HepG2 (cell line): ENCODE data around the gene GPR62. TPM values are rescaled to one million over a fixed set of nuclear protein-coding genes. Genes with fewer than 3 reads are reported as not detected.

Experiments
- AGO1 ChIP-seq: fragments of 200-400 bp; formaldehyde crosslinking; IDR thresholded peaks from 2 replicates; pipeline ENCODE4 v1.6.1; 2017; ENCODE audit warnings: mild to moderate bottlenecking, low read depth, low read length, moderate library complexity; ENCODE audit not compliant: poor library complexity, severe bottlenecking
- ARID2 ChIP-seq: sonication (generic); formaldehyde crosslinking; IDR thresholded peaks from 2 replicates; pipeline ENCODE4 v1.8.1; 2022; ENCODE audit warnings: mild to moderate bottlenecking, missing genetic modification reagents, borderline replicate concordance
- BRD4 ChIP-seq: sonication (generic); formaldehyde crosslinking; IDR thresholded peaks from 2 replicates; pipeline ENCODE4 v1.4.0; 2020; ENCODE audit warnings: missing genetic modification reagents
- IKZF4 ChIP-seq: sonication (generic); formaldehyde crosslinking; IDR thresholded peaks from 2 replicates; pipeline ENCODE4 v1.5.1; 2020; ENCODE audit warnings: borderline replicate concordance, mild to moderate bottlenecking, low read depth, missing genetic modification reagents; ENCODE audit errors: not compliant biosample characterization
- MBD4 ChIP-seq: IDR thresholded peaks from 2 replicates; pipeline ENCODE4 v1.6.1; 2012; ENCODE audit warnings: low read length, inconsistent platforms, borderline replicate concordance
- POLR2AphosphoS2 ChIP-seq: IDR thresholded peaks from 2 replicates; pipeline ENCODE4 v1.6.1; 2011; ENCODE audit warnings: low read depth, low read length, improper control_type of control experiment
- RFX1 ChIP-seq: fragments of 450-650 bp; IDR thresholded peaks from 2 replicates; pipeline ENCODE4 v1.6.1; 2017
- SMAD1 ChIP-seq: sonication (generic); formaldehyde crosslinking; IDR thresholded peaks from 2 replicates; pipeline ENCODE4 v1.4.0; 2020; ENCODE audit warnings: missing genetic modification reagents, low read depth, mild to moderate bottlenecking, borderline replicate concordance
- SMARCC2 ChIP-seq: fragments of 450-650 bp; IDR thresholded peaks from 2 replicates; pipeline ENCODE4 v1.6.1; 2017; ENCODE audit warnings: antibody characterized with exemption, mild to moderate bottlenecking
- TARDBP ChIP-seq: sonication (generic); formaldehyde crosslinking; IDR thresholded peaks from 2 replicates; pipeline ENCODE4 v1.8.0; 2022; ENCODE audit warnings: mild to moderate bottlenecking, missing genetic modification reagents
- TBX3 ChIP-seq: fragments of 450-650 bp; IDR thresholded peaks from 2 replicates; pipeline ENCODE4 v1.6.1; 2017; ENCODE audit warnings: antibody characterized with exemption, mild to moderate bottlenecking, inconsistent platforms, borderline replicate concordance
- ZNF367 ChIP-seq: sonication (generic); formaldehyde crosslinking; IDR thresholded peaks from 2 replicates; pipeline ENCODE4 v1.4.0; 2020; ENCODE audit warnings: missing genetic modification reagents, borderline replicate concordance
- ZNF629 ChIP-seq: sonication (generic); formaldehyde crosslinking; conservative IDR thresholded peaks from 2 replicates; pipeline ENCODE4 v1.5.0; 2020; ENCODE audit warnings: missing genetic modification reagents
- ZNF7 ChIP-seq: IDR thresholded peaks from 2 replicates; pipeline ENCODE4 v1.6.1; 2016; ENCODE audit warnings: missing biosample characterization, missing genetic modification reagents
- polyA plus RNA-seq, 8 experiments: library from polyadenylated mRNA; depleted of rRNA in 3 of 8; stranded (reverse) in 7 of 8; unstranded in 1 of 8; fragments of >200 nt; fragmentation: Illumina TruSeq in 4 of 8; extraction: Trizol in 4 of 8; gene quantifications; 2 replicates each; pipeline versions ENCODE4 v1.2.1 to v1.2.3, GENCODE V29; 2011 to 2016; ENCODE audit warnings: low read depth in 4 of 8, missing spikeins in 1 of 8, mixed read lengths in 1 of 8; ENCODE audit not compliant: insufficient read depth in 1 of 8
- total RNA-seq, 5 experiments: library from RNA; depleted of rRNA; stranded (reverse); fragments of >200 nt; fragmentation: Illumina TruSeq; extraction: Trizol; gene quantifications; 2 replicates each; pipeline ENCODE4 v1.2.3, GENCODE V29; 2016; ENCODE audit warnings: low read depth in 1 of 5
- TF ChIP-seq, protein P1 (sequence below): sonication (generic); formaldehyde crosslinking; IDR thresholded peaks from 2 replicates; pipeline ENCODE4 v1.4.0; 2020; ENCODE audit warnings: mild to moderate bottlenecking, missing genetic modification reagents, borderline replicate concordance
- TF ChIP-seq, protein P2 (sequence below): sonication (generic); formaldehyde crosslinking; IDR thresholded peaks from 2 replicates; pipeline ENCODE4 v1.8.1; 2023; ENCODE audit warnings: mild to moderate bottlenecking, moderate library complexity, missing genetic modification reagents
- TF ChIP-seq, protein P3 (sequence below): sonication (generic); formaldehyde crosslinking; IDR thresholded peaks from 2 replicates; pipeline ENCODE4 v1.9.0; 2022; ENCODE audit warnings: low read depth, missing genetic modification reagents
- TF ChIP-seq, protein P4 (sequence below), 2 experiments: sonication (generic) in 1 of 2; formaldehyde crosslinking in 1 of 2; IDR thresholded peaks; 2 replicates each; pipeline versions ENCODE4 v1.6.1 to v1.9.0; 2014 to 2022; ENCODE audit warnings: antibody characterized with exemption in 1 of 2, borderline replicate concordance in 1 of 2, inconsistent platforms in 1 of 2, low read depth in 1 of 2, missing genetic modification reagents in 1 of 2

Gene GPR62
- total and polyA plus RNA-seq, 2 of the 13 experiments (the other 11 are each of a cell fraction or from before 2014, with no cell fraction given) = not detected

DNA sequence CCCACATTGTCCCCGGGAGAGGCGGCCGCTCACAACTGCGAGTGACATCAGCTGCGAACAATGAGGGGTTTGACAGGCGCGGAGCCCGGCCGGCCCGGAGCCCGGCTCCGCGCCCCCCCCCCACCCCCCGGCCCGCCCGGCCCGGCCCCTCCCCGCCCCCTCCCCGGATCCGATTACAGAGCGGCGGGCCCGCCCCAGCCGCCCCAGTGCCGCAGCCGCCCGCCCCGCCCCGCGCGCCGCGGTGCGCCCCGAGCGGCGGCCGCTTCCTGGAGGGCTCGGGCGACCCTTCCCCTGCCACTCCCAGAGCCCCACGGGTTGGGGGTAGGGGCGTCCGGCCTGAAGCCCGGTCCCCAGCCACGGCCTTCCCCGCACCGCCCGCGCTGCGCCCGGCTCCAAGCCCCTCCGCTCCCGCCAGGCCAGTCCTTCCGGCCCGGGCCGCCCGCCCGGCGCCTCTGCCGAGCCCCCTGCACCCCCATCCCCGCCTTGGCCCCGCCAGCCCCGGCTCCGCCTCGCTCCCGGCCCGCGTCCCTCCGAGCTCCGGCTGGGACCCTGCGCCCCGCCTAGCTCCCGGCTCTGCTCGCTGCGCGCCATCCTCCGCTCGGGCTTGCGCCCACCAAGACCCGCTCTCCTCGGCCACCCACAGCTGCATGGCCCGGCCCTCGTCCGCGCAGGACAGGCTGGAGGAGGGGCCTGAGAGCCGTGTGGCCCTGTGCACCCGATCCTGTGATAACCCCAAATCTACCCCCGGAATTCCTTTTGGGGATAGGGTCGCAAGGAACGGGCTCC is 12.4 kb downstream of the GPR62 start, which contains the start of gene PCBP4 (continued):
- TF ChIP-seq, protein P1, sequence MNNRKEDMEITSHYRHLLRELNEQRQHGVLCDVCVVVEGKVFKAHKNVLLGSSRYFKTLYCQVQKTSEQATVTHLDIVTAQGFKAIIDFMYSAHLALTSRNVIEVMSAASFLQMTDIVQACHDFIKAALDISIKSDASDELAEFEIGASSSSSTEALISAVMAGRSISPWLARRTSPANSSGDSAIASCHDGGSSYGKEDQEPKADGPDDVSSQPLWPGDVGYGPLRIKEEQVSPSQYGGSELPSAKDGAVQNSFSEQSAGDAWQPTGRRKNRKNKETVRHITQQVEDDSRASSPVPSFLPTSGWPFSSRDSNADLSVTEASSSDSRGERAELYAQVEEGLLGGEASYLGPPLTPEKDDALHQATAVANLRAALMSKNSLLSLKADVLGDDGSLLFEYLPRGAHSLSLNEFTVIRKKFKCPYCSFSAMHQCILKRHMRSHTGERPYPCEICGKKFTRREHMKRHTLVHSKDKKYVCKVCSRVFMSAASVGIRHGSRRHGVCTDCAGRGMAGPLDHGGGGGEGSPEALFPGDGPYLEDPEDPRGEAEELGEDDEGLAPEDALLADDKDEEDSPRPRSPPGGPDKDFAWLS (CRISPR knock-in tag) = no peak
- TF ChIP-seq, protein P2, sequence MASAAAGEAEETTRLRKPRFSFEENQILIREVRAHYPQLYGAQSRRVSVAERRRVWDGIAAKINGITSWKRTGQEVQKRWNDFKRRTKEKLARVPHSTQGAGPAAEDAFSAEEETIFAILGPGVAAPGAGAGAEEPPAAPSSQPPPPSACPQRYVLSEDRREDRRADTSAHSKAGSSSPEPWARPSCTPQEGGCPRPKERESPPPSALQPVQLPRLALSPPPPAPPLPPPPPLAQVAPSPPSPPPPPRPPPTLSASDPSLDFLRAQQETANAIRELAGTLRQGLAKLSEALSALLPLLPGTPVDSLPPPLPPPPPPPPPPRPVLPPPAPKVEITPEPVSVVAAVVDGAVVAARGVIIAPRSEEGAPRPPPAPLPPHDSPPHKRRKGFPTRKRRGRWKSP = no peak
- TF ChIP-seq ZNF7 (no peak), AGO1 (peak; percentile 93), IKZF4 (peak; percentile 64), RFX1 (no peak), SMAD1 (CRISPR knock-in tag) (no peak), MBD4 (no peak), ARID2 (CRISPR knock-in tag) (no peak), TBX3 (no peak), BRD4 (CRISPR knock-in tag) (0 out of 2 replicates have a peak, but pooled peaks have one; percentile 21), TARDBP (CRISPR knock-in tag) (no peak; the same call in 1 of the 2 replicates), ZNF629 (CRISPR knock-in tag) (no peak), SMARCC2 (no peak), POLR2AphosphoS2 (no peak), ZNF367 (CRISPR knock-in tag) (no peak)
- TF ChIP-seq, protein P3, sequence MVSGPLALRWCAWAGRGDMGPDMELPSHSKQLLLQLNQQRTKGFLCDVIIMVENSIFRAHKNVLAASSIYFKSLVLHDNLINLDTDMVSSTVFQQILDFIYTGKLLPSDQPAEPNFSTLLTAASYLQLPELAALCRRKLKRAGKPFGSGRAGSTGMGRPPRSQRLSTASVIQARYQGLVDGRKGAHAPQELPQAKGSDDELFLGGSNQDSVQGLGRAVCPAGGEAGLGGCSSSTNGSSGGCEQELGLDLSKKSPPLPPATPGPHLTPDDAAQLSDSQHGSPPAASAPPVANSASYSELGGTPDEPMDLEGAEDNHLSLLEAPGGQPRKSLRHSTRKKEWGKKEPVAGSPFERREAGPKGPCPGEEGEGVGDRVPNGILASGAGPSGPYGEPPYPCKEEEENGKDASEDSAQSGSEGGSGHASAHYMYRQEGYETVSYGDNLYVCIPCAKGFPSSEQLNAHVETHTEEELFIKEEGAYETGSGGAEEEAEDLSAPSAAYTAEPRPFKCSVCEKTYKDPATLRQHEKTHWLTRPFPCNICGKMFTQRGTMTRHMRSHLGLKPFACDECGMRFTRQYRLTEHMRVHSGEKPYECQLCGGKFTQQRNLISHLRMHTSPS (CRISPR knock-in tag) = no peak
- TF ChIP-seq, protein P4, sequence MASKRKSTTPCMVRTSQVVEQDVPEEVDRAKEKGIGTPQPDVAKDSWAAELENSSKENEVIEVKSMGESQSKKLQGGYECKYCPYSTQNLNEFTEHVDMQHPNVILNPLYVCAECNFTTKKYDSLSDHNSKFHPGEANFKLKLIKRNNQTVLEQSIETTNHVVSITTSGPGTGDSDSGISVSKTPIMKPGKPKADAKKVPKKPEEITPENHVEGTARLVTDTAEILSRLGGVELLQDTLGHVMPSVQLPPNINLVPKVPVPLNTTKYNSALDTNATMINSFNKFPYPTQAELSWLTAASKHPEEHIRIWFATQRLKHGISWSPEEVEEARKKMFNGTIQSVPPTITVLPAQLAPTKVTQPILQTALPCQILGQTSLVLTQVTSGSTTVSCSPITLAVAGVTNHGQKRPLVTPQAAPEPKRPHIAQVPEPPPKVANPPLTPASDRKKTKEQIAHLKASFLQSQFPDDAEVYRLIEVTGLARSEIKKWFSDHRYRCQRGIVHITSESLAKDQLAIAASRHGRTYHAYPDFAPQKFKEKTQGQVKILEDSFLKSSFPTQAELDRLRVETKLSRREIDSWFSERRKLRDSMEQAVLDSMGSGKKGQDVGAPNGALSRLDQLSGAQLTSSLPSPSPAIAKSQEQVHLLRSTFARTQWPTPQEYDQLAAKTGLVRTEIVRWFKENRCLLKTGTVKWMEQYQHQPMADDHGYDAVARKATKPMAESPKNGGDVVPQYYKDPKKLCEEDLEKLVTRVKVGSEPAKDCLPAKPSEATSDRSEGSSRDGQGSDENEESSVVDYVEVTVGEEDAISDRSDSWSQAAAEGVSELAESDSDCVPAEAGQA (IDR thresholded peaks at IDR 0.05; ENCODE audit: low read depth) = no peak
- TF ChIP-seq, protein P4 (CRISPR knock-in tag; IDR thresholded peaks at IDR 0.05; ENCODE audit: borderline replicate concordance) = no peak
